Motor neuron (in vitro differentiated cells): ENCODE measurements around the gene ALAD. TPM values are rescaled to one million over a fixed set of nuclear protein-coding genes. Genes with fewer than 3 reads are reported as not detected.

Source experiments
- ATAC-seq, 8 experiments: fragments of 200-7000 bp; cut with Tn5 transposase; replicated peaks in 6 of 8; 2 replicates each; pipeline ENCODE4 v1.8.0; 2021; ENCODE audit warnings: mild to moderate bottlenecking in 8 of 8, moderate library complexity in 8 of 8
- H3K27ac ChIP-seq, 2 donors: fragments of 250-450 bp; sonication (Bioruptor Pico); 2 replicates each; pipeline ENCODE4 v1.9.0; 2021; ENCODE audit warnings: antibody characterized with exemption in 2 of 2, mild to moderate bottlenecking in 2 of 2, moderate library complexity in 1 of 2
- H3K4me1 ChIP-seq, 2 donors: fragments of 250-450 bp; sonication (Bioruptor Pico); replicated peaks in 1 of 2; 2 replicates each; pipeline ENCODE4 v1.6.1; 2021; ENCODE audit warnings: antibody characterized with exemption in 2 of 2, mild to moderate bottlenecking in 2 of 2, moderate library complexity in 1 of 2
- H3K4me3 ChIP-seq, 5 donors: fragments of 250-450 bp; sonication (Bioruptor Pico); 2 replicates each; pipeline ENCODE4 v1.9.0; 2021; ENCODE audit warnings: antibody characterized with exemption in 5 of 5, mild to moderate bottlenecking in 5 of 5, moderate library complexity in 4 of 5
- WGBS, 10 experiments: fragments of 450-650 bp; shearing (Covaris generic); methylation state at CpG; one replicate each; pipeline ENCODE4 v1.0.0; 2022; 5-methylcytosine and 5-hydroxymethylcytosine counted together
- in situ Hi-C, 9 experiments: fragments of 400-800 bp; cut with MboI; loops; one replicate each; pipeline ENCODE4 v1.15.0; 2021; ENCODE audit warnings: low sequenced_read_pairs in 9 of 9, low pct_unique_long_range_greater_than_20kb in 2 of 9; ENCODE audit not compliant: unreplicated experiment in 9 of 9
- total RNA-seq, 8 experiments: library from RNA; unstranded; fragments of 300-600 nt; gene quantifications; 2 replicates each; pipeline versions ENCODE4 v1.2.3 to v1.2.4, GENCODE V29; 2022

Gene ALAD
- total RNA-seq, 8 experiments from 2014 or later: 10.2 to 21.9 (median 17.0) TPM

GRCh38 chr9:113363336-113363735, 37.7 kb downstream of the ALAD start:
- no peak overlapping the region for H3K27ac ChIP-seq
- whole genome bisulfite sequencing, 10 experiments: 62 to 100% (median 100%) methylated on average over 1 to 3 of the region's 3 CpGs; no CpG with 5 or more reads in 5 of the 10 experiments
- in situ Hi-C loops: no loop called here

GRCh38 chr9:113361304-113362018, 39.6 kb downstream of the ALAD start:
- in situ Hi-C loops: no loop called here
- Histone ChIP-seq H3K27ac (no peak overlapping the region), H3K4me3 (no peak overlapping the region), H3K4me1 (no peaks in the 10 kb centered on the region)
- peak in 1 of 8 experiments; percentile 31 for ATAC-seq
- WGBS, 10 experiments: 14 to 70% (median 59%) methylated on average over 1 to 6 of the region's 7 CpGs; no CpG with 5 or more reads in 1 of the 10 experiments

More at GRCh38 chr9:113363336-113363735, 37.7 kb downstream of the ALAD start:
- H3K4me1 ChIP-seq: no peaks in the 10 kb centered on the region
- no peak overlapping the region for H3K4me3 ChIP-seq
- no peak for ATAC-seq

GRCh38 chr9:113360242-113360842, 40.7 kb downstream of the ALAD start:
- no peaks in the 10 kb centered on the region for H3K4me1 ChIP-seq
- in situ Hi-C loops: no loop called here
- 0 to 85% (median 73%) methylated on average over 1 to 8 of the region's 15 CpGs; no CpG with 5 or more reads in 4 of the 10 experiments for WGBS, 10 experiments
- no peak for ATAC-seq
- H3K27ac ChIP-seq: no peak overlapping the region
- H3K4me3 ChIP-seq: no peak overlapping the region

GRCh38 chr9:113359385-113359784, 41.7 kb downstream of the ALAD start:
- WGBS, 10 experiments: 0 to 100% (median 69%) methylated on average over 1 of the region's 1 CpG; no CpG with 5 or more reads in 6 of the 10 experiments
- in situ Hi-C loops: no loop called here
- H3K27ac ChIP-seq: no peak overlapping the region
- H3K4me3 ChIP-seq: no peak overlapping the region
- no peak for ATAC-seq
- no peaks in the 10 kb centered on the region for H3K4me1 ChIP-seq

GRCh38 chr9:113356686-113357292, 44.3 kb downstream of the ALAD start:
- no peak overlapping the region for H3K27ac ChIP-seq
- WGBS, 10 experiments: 6 to 83% (median 50%) methylated on average over 1 to 6 of the region's 7 CpGs; no CpG with 5 or more reads in 1 of the 10 experiments
- H3K4me3 ChIP-seq: no peak overlapping the region
- H3K4me1 ChIP-seq: no peaks in the 10 kb centered on the region
- ATAC-seq: no peak
- in situ Hi-C loops: no loop called here

- Histone ChIP-seq H3K4me3 (no peak overlapping the region), H3K27ac (no peak overlapping the region), H3K4me1 (no peaks in the 10 kb centered on the region)
- 0 to 87% (median 58%) methylated on average over 1 to 4 of the region's 4 CpGs for WGBS, 10 experiments
- in situ Hi-C loops: no loop called here
- peak in 2 of 8 experiments; percentile 56 to 57 for ATAC-seq
These were observed 46.0 kb downstream of the ALAD start for GRCh38 chr9:113355040-113355596.

GRCh38 chr9:113352411-113352810, 48.7 kb downstream of the ALAD start:
- 0 to 60% (median 50%) methylated on average over 1 of the region's 1 CpG; no CpG with 5 or more reads in 5 of the 10 experiments for WGBS, 10 experiments
- ATAC-seq: no peak
- Histone ChIP-seq H3K4me1 (no peaks in the 10 kb centered on the region), H3K4me3 (no peak overlapping the region), H3K27ac (no peak overlapping the region)
- in situ Hi-C loops: no loop called here

GRCh38 chr9:113352006-113352405, 49.1 kb downstream of the ALAD start:
- H3K27ac ChIP-seq: no peak overlapping the region
- WGBS, 10 experiments: 0 to 60% (median 45%) methylated on average over 1 to 5 of the region's 6 CpGs; no CpG with 5 or more reads in 5 of the 10 experiments
- in situ Hi-C loops: no loop called here
- no peak for ATAC-seq
- H3K4me1 ChIP-seq: no peaks in the 10 kb centered on the region
- H3K4me3 ChIP-seq: no peak overlapping the region

GRCh38 chr9:113350937-113351336, 50.1 kb downstream of the ALAD start:
- Histone ChIP-seq H3K4me3 (no peak overlapping the region), H3K4me1 (no peaks in the 10 kb centered on the region), H3K27ac (no peak overlapping the region)
- 26 to 100% (median 55%) methylated on average over 1 to 3 of the region's 6 CpGs; no CpG with 5 or more reads in 2 of the 10 experiments for WGBS, 10 experiments
- ATAC-seq: no peak
- in situ Hi-C loops: no loop called here

GRCh38 chr9:113350107-113350661, 50.9 kb downstream of the ALAD start:
- H3K4me1 ChIP-seq: no peaks in the 10 kb centered on the region
- ATAC-seq: no peak
- H3K27ac ChIP-seq: no peak overlapping the region
- in situ Hi-C loops: no loop called here
- no peak overlapping the region for H3K4me3 ChIP-seq
- 0 to 23% (median 3%) methylated on average over 1 to 6 of the region's 14 CpGs; no CpG with 5 or more reads in 4 of the 10 experiments for WGBS, 10 experiments

- ATAC-seq: peak; percentile 21 to 79 (median 56)
- peak within 1 kb of the TSS; percentile 20 to 33 (median 30) for H3K4me3 ChIP-seq
- no peaks in the 10 kb centered on the region for H3K4me1 ChIP-seq
- in situ Hi-C loops: no loop called here
- 0 to 80% (median 11%) methylated on average over 1 to 9 of the region's 71 CpGs; no CpG with 5 or more reads in 3 of the 10 experiments for WGBS, 10 experiments
- no peak within 1 kb of the TSS for H3K27ac ChIP-seq
These were observed 51.5 kb downstream of the ALAD start, which contains the start of gene BSPRY for GRCh38 chr9:113349445-113350094. BSPRY (plus strand) TSS chr9:113349541; CDS start chr9:113349580, 39 bp downstream.

- in situ Hi-C loops: no loop called here
- WGBS, 10 experiments: 0 to 60% (median 22%) methylated on average over 1 to 10 of the region's 13 CpGs; no CpG with 5 or more reads in 2 of the 10 experiments
- Histone ChIP-seq H3K4me1 (no peaks in the 10 kb centered on the region), H3K4me3 (peak overlapping the region in 3 of 5 donors; percentile 30 to 33 (median 31)), H3K27ac (no peak overlapping the region)
- no peak for ATAC-seq
These were observed 52.0 kb downstream of the ALAD start for GRCh38 chr9:113349066-113349444.
